Kidney (tissue), 14 donors: ENCODE data around the gene PPP1R3G. TPM values are rescaled to one million over a fixed set of nuclear protein-coding genes. Genes with fewer than 3 reads are reported as not detected.

Experiments
- DNase-seq, 5 donors: peaks; one replicate each; pipeline ENCODE4 v3.0.0-alpha.2; 2013 to 2020
- FAIRE-seq: peaks from 2 replicates; lab custom pipeline; 2012; peaks lifted over from hg19 to GRCh38; lab: Jason Lieb, UNC
- H3K27ac ChIP-seq, 2 donors: one replicate each; pipeline ENCODE4 v1.7.0; 2013; ENCODE audit warnings: low read depth in 2 of 2, low read length in 2 of 2, inconsistent platforms in 1 of 2
- H3K27me3 ChIP-seq: one replicate; pipeline ENCODE4 v1.7.1; 2013; ENCODE audit warnings: low read length, inconsistent platforms; ENCODE audit not compliant: control insufficient read depth, insufficient read depth
- H3K36me3 ChIP-seq, 3 donors: one replicate each; pipeline versions ENCODE4 v1.7.0 to v1.7.1; 2013; ENCODE audit warnings: low read length in 3 of 3, control low read depth in 1 of 3, inconsistent platforms in 1 of 3; ENCODE audit not compliant: insufficient read depth in 3 of 3, control insufficient read depth in 2 of 3
- H3K4me1 ChIP-seq, 3 donors: one replicate each; pipeline versions ENCODE4 v1.7.0 to v1.7.1; 2013; ENCODE audit warnings: low read length in 3 of 3, inconsistent platforms in 1 of 3, low read depth in 1 of 3; ENCODE audit not compliant: control insufficient read depth in 2 of 3, insufficient read depth in 2 of 3
- H3K4me3 ChIP-seq, 3 donors: one replicate each; pipeline versions ENCODE4 v1.7.0 to v1.8.1; 2013; ENCODE audit warnings: low read length in 3 of 3, control low read depth in 1 of 3, inconsistent platforms in 1 of 3
- H3K9ac ChIP-seq, 3 donors: one replicate each; pipeline versions ENCODE4 v1.7.0 to v1.7.1; 2013; ENCODE audit warnings: low read length in 3 of 3, control low read depth in 1 of 3, inconsistent platforms in 1 of 3
- H3K9me3 ChIP-seq, 3 donors: one replicate each; pipeline versions ENCODE4 v1.7.0 to v1.7.1; 2013; ENCODE audit warnings: low read length in 3 of 3, control low read depth in 1 of 3, inconsistent platforms in 1 of 3; ENCODE audit not compliant: control insufficient read depth in 2 of 3, insufficient read depth in 1 of 3
- intact Hi-C: fragments of 100-400 bp; cut with DNase I; formaldehyde crosslinking; loops from one replicate; pipeline ENCODE4 v1.11.1; 2022
- polyA plus RNA-seq: library from polyadenylated mRNA; stranded (reverse); fragments of 350-450 nt; fragmentation: Illumina TruSeq; extraction: RNeasy Lipid Tissue Mini Kit (QIAGEN cat#74804); gene quantifications from one replicate; pipeline ENCODE4 v1.2.3, GENCODE V29; 2014; ENCODE audit warnings: low read depth, low replicate concordance; ENCODE audit not compliant: insufficient read depth
- total RNA-seq: library from RNA; stranded (reverse); fragmentation: NEBNext Ultra II Directional; extraction: Animal tissue kit (Norgen Biotek cat#: 25700); gene quantifications from one replicate; pipeline ENCODE4 v1.2.1, GENCODE V29; 2021
- TF ChIP-seq, protein P1 (sequence below): IDR thresholded peaks from 3 replicates; pipeline ENCODE4 v1.5.1; 2012; ENCODE audit warnings: mild to moderate bottlenecking, moderate library complexity, borderline replicate concordance; ENCODE audit not compliant: insufficient read depth; ENCODE audit errors: extremely low read depth
- donor health status: control.
- donor health status: control.
- donor health status: control.
- donor health status: control.
- donor health status: control.
- donor health status: DM: yes; HTN: yes; CAD: no.
- donor health status: Normal renal cell carcinoma (clear cell type).

PPP1R3G gene
- total and polyA plus RNA-seq, 2 donors from 2014 or later, result 0.49 to 1.9 TPM

DNA sequence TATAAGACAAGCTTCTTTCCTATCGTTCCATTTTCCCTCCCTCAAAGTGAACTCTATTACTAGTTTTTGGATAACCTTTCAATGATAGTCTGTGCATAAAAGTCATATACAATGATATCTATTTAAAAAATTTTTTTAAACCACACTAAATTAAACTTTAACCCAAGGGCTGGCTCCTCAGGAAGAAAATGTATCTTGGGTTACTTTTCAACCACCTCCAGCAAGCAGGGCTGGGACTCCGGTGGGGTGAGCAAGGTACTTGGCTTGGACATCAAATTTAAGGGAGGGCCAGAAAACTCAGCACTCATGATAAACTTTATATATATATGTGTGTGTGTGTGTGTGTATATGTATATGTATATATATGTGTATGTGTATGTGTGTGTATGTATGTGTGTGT is 13.9 kb upstream of the PPP1R3G start:
- no peak overlapping the region for H3K4me3 ChIP-seq
- H3K27me3 ChIP-seq, result no peaks in the 10 kb centered on the region
- DNase-seq (no peak), FAIRE-seq (no peak)
- no peaks in the 10 kb centered on the region for H3K4me1 ChIP-seq
- intact Hi-C loops, result no loop called here
- TF ChIP-seq, protein P1, sequence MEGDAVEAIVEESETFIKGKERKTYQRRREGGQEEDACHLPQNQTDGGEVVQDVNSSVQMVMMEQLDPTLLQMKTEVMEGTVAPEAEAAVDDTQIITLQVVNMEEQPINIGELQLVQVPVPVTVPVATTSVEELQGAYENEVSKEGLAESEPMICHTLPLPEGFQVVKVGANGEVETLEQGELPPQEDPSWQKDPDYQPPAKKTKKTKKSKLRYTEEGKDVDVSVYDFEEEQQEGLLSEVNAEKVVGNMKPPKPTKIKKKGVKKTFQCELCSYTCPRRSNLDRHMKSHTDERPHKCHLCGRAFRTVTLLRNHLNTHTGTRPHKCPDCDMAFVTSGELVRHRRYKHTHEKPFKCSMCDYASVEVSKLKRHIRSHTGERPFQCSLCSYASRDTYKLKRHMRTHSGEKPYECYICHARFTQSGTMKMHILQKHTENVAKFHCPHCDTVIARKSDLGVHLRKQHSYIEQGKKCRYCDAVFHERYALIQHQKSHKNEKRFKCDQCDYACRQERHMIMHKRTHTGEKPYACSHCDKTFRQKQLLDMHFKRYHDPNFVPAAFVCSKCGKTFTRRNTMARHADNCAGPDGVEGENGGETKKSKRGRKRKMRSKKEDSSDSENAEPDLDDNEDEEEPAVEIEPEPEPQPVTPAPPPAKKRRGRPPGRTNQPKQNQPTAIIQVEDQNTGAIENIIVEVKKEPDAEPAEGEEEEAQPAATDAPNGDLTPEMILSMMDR, result no peak
- H3K36me3 ChIP-seq, result no peaks in the 10 kb centered on the region
- H3K9me3 ChIP-seq, result no peaks in the 10 kb centered on the region
- no peak overlapping the region for H3K9ac ChIP-seq
- H3K27ac ChIP-seq, result no peak overlapping the region

DNA sequence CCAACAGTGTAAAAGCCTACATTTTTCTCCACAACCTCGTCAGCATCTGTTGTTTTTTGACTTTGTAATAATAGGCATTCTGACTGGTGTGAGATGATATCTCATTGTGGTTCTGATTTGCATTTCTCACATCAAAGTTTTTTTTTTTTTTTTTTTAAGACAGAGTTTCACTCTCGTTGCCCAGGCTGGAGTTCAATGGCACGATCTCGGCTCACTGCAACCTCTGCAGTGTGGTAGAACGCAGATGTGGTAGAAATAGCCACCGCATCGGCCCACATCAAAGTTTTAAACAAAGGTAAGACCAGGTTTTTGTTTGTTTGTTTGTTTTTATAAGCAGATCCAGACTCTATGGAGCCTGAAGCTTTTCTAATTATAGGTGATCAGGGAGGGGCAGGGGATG is 12.7 kb upstream of the PPP1R3G start:
- TF ChIP-seq, protein P1, result no peak
- no peaks in the 10 kb centered on the region for H3K27me3 ChIP-seq
- no peaks in the 10 kb centered on the region for H3K9me3 ChIP-seq
- no peak overlapping the region for H3K9ac ChIP-seq
- DNase-seq (no peak), FAIRE-seq (no peak)
- no peak overlapping the region for H3K4me3 ChIP-seq
- intact Hi-C loops, result no loop called here
- H3K4me1 ChIP-seq, result no peaks in the 10 kb centered on the region
- no peaks in the 10 kb centered on the region for H3K36me3 ChIP-seq
- no peak overlapping the region for H3K27ac ChIP-seq

DNA sequence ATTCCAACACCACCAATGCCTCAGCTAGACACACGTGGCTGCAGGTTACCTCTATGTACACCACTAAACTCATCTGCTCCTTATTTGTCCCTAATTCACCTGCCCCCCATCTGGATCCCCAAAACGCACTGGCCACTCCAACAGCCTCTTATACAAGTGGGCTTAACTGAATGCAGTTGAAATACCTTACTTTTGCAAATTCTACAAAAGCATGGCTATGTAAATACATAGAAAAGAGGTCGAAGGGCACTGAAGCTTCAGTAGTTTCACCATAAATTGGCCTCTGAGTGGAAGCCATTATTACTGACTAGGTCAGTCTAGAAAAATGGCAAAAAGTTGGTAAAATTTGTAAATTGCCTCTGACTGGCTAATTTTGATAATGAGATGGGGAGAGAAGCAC is 11.1 kb upstream of the PPP1R3G start:
- intact Hi-C loops, result no loop called here
- FAIRE-seq, result no peak

More for the DNA sequence above, 11.1 kb upstream of the PPP1R3G start:
- H3K4me1 ChIP-seq, result no peaks in the 10 kb centered on the region
- H3K27ac ChIP-seq, result no peak overlapping the region
- TF ChIP-seq, protein P1, result no peak
- DNase-seq, result no peak
- H3K9me3 ChIP-seq, result no peaks in the 10 kb centered on the region
- H3K4me3 ChIP-seq, result no peak overlapping the region
- no peaks in the 10 kb centered on the region for H3K27me3 ChIP-seq
- no peaks in the 10 kb centered on the region for H3K36me3 ChIP-seq
- H3K9ac ChIP-seq, result no peak overlapping the region
